ENCODE measurements around the gene GTF3C1. TPM values are rescaled to one million over a fixed set of nuclear protein-coding genes. Genes with fewer than 3 reads are reported as not detected.

GTF3C1 gene
- total and polyA plus RNA-seq, 2 of the 13 experiments (the other 11 are each of a cell fraction or from before 2014, with no cell fraction given) = 29.2 to 72.7 TPM

GRCh38 chr16:27579087-27579980, 29.6 kb upstream of the GTF3C1 start (continued):
- TF ChIP-seq HOXA9 (CRISPR knock-in tag; IDR thresholded peaks at IDR 0.05; ENCODE audit: borderline replicate concordance) = no peak
- TF ChIP-seq ZNF703 (CRISPR knock-in tag; IDR thresholded peaks at IDR 0.05; ENCODE audit: borderline replicate concordance) = no peak
- no peak for TF ChIP-seq ZNF20 (CRISPR knock-in tag; IDR thresholded peaks at IDR 0.05)
- TF ChIP-seq FOXO1 (CRISPR knock-in tag; IDR thresholded peaks at IDR 0.05) = peak; percentile 53
- 0 out of 2 replicates have a peak, but pooled peaks have one; percentile 65 for TF ChIP-seq ZBTB4 (CRISPR knock-in tag; IDR thresholded peaks at IDR 0.05; ENCODE audit: borderline replicate concordance)
- TF ChIP-seq CC2D1A (CRISPR knock-in tag; IDR thresholded peaks at IDR 0.05) = no peak
- peak; percentile 54; the same call in 1 of the 2 replicates for TF ChIP-seq FOSL2 (CRISPR knock-in tag; IDR thresholded peaks at IDR 0.05)
- peak; percentile 85 for TF ChIP-seq MIXL1 (CRISPR knock-in tag; IDR thresholded peaks at IDR 0.05)
- TF ChIP-seq ZFP91 (CRISPR knock-in tag; IDR thresholded peaks at IDR 0.05; ENCODE audit: borderline replicate concordance) = peak; percentile 68
- TF ChIP-seq ETV5 (CRISPR knock-in tag; IDR thresholded peaks at IDR 0.05; ENCODE audit: borderline replicate concordance) = 0 out of 2 replicates have a peak, but pooled peaks have one; percentile 30
- TF ChIP-seq SUZ12 (IDR thresholded peaks at IDR 0.05; ENCODE audit: low read depth, low read length) = no peak
- TF ChIP-seq AKNA (CRISPR knock-in tag; IDR thresholded peaks at IDR 0.05; ENCODE audit: borderline replicate concordance) = no peak
- peak; percentile 60; the same call in 1 of the 2 replicates for TF ChIP-seq ZNF770 (CRISPR knock-in tag; IDR thresholded peaks at IDR 0.05)
- TF ChIP-seq IRF2 (CRISPR knock-in tag; IDR thresholded peaks at IDR 0.05) = peak; percentile 55
- TF ChIP-seq ATF3 (CRISPR knock-in tag; IDR thresholded peaks at IDR 0.05) = no peak

All from HepG2 (cell line).